Daoy (cell line): ENCODE measurements around the gene SZT2. TPM values are rescaled to one million over a fixed set of nuclear protein-coding genes. Genes with fewer than 3 reads are reported as not detected.

Experiments
- DNase-seq: peaks from one replicate; pipeline ENCODE4 v3.0.0-alpha.2; 2015; ENCODE audit warnings: low read depth
- total RNA-seq: library from RNA; depleted of rRNA; stranded (reverse); fragments of >200 nt; shearing (Covaris generic); gene quantifications from 2 replicates; pipeline ENCODE4 v1.2.3, GENCODE V29; 2014

The SZT2 gene
- total RNA-seq, 1 experiment from 2014 or later = 10.6 TPM

DNA sequence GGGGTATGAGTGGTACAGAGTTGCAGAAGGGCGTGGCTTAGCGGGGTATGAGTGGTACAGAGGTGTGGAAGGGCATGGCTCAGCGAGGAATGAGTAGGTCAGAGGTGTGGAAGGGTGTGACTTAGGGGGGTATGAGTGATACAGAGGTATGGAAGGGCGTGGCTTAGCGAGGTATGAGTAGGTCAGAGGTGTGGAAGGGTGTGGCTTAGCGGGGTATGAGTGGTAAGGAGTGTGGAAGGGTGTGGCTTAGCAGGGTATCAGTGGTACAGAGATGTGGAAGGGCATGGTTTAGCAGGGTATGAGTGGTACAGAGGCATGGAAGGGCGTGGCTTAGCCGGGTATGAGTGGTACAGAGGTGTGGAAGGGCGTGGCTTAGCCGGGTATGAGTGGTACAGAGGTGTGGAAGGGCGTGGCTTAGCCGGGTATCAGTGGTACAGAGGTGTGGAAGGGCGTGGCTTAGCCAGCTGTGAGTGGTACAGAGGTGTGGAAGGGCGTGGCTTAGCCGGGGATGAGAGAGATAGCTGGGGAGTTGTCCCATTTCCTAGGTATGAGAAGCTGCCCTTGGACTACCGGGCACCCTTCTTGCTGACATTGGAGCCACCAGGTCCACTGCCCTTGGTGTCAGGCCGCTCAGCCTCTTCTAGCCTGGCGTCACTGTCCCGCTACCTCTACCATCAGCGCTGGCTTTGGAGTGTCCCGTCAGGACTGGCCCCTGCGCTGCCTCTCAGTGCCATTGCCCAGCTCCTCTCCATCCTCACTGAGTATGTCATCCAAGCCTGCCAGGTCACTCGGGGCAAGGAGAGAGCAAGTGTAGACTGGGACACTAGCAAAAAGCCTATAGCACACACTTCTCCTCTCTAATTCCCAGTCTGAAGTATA, 34.2 kb downstream of the SZT2 start:
- no peak for DNase-seq

DNA sequence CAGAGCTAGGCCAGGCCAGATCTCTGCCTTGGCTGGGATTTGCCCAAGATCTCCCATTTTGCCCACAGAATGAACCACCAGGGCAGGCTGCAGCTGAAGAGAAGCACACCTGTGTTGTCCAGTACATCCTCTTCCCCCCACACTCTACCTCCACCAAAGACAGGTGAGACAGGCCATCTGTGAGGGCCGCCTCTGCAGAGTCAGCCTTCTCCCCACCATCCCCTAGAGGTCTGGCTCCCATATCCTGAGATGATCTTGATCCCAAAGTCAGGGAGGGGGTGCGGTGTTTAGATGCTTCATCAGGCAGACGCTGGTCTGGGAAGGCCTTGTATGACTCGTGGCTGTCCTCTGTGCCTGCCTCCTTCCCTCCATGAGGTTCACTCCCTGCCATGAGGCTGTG, 35.3 kb downstream of the SZT2 start:
- no peak for DNase-seq

DNA sequence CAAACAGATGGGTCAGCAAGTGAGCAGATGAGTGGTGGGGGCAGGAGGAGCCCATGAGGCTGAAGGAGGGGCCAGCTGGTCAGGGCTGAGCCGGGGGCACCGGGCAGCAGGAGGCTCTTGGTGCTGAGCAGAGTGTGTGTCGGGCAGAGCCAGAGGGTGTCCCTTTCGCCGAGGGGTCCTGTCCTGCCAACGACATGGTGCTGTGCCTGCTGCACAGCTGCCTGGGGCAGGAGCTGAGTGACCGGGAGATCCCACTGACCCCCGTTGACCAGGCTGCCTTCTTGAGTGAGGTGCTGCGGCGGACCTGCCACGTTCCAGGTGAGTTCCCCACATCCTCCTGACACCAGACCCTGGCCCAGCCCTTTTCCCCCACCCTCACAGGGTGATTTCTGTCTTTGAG, 36.5 kb downstream of the SZT2 start:
- no peak for DNase-seq

DNA sequence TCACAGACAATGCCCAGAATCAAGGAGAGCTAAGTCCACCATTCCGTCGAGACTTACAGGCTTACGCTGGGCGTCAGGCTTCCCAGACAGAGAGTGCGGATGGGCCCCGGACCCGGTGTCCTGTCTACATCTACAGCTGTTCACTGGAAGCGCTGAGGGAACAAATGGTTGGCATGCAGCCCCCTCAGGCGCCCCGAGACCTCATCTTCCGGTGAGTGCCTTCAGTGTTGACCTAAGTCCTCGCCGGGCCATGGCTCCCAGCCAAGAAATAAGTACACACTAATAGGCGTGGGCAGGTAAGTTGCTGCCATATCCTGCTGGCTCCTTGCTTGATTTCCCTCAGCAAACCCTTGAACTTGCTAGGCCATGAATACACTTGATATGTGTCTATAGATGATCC, 37.8 kb downstream of the SZT2 start:
- DNase-seq = no peak

DNA sequence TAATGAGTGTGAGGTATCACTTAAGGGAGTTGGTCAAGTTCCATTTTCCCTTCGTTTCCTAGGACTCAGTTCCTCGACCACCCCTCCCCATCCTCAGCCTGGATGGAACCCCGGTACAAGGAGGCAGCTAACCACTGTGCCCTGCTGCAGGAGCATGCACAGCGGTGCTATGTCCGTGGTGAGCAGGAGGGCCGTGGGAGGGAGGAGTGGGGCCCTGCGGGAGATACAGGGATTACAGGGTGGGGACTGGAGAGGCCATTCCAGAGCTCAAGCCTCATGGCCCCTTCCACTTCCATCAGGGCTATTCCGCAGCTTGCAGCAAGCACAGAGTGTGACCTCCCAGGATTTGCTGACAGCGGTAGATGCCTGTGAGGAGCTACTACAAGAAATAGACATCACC, 38.2 kb downstream of the SZT2 start:
- no peak for DNase-seq

DNA sequence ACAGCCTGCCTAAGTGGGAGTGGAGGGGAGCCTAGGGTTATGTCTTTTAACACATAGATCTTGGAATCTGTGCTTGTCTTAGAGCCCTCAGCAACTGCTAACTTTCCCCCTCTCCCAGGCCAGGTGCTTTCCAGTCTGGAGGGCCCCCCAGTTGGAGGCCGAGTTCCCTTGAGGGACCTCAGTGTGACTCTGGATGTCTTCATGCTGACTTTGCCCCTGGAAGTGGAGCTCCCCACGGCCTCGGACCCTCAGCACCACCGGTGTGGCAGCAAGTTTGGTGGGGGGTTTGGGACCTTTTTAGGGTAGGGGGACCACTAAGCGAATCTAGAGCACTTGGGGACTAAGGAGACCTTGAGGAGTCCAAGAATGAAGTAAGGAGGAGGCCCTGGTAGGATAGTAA, 41.1 kb downstream of the SZT2 start:
- DNase-seq = no peak

DNA sequence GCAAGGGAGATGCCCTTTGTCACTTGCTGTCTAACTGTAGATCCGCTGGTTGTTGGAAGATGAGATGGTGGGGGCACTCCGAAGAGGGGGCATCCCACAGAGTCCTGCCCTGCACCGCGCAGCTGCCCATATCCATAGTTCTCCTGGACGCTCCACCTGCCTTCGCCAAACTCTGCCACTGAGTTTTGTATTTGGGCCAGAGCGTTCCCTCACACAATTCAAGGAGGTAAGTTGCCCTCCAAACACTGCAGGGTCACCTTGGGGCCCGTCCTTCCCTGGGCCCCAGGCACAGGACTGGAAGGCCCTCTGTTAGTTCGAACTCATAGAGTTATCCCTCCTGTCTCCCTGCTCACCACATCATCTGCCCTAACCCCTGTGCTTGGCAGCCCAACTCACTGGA, 42.0 kb downstream of the SZT2 start:
- DNase-seq = no peak

DNA sequence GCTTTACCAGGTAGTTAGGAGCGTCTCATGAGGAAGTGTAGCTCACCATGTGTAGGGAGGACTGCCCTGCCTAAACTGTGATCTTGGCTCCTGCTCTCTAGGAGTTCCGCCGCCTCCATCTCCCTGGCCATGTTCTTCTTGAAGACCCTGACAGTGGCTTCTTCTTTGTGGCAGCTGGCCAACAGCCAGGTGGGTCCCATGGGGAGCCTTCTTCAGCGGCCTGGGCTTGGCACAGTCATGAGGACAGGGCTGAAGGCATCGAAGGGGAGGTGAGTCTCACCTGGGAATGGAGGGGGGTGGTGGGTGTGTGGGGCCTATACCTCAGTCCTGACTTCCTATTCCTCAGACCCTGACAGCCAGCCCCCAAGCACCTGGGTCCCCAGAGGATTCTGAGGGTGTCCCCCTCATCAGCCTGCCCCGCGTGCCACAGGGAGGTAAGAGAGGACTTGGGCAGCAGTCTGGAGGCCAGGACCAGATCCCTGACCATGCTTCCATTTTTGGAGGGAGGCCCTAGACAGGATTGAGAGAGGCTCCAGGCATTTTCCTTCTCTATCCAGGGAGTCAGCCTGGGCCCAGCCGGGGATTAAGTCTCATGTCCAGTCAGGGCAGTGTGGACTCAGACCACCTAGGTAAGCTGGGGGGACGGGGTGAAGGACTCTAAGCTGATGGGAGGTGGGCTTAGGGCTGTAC, 42.6 kb downstream of the SZT2 start:
- DNase-seq = no peak

DNA sequence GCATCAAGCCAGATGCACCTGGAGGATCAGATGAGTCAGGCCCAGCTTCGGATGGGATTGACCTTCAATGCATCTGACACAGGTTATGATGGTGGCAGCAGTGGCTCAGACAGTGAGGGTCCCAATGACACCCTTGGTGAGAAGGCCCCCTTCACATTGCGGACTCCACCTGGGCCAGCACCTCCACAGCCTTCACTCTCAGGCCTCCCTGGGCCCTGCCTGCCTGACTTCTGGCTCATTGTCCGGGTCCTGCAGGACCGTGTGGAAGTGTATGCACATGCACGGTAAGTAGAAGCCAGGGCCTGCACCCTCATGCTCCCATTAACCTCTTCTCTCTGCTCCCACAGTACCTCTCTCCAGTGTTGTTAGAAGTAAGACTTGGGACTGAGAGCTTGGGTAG, 43.2 kb downstream of the SZT2 start:
- no peak for DNase-seq

DNA sequence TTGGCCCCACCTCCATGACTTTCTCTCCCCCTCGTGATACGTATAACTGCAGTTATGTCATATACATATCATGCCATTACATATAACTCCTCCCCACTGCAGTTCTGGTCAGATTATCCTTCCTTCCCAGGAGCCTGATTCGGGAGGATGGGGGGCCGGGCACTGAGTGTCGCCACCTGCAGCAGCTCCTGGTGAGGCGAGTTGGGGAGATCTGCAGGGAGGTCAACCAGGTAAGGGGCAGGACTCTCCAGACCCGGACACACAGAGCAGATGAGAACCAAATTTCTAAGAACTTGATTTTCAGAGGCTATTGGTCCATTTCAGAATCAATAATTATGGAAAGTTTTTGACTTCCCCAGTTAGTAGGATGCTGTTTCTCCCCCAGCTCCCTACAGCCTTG, 44.6 kb downstream of the SZT2 start:
- no peak for DNase-seq

DNA sequence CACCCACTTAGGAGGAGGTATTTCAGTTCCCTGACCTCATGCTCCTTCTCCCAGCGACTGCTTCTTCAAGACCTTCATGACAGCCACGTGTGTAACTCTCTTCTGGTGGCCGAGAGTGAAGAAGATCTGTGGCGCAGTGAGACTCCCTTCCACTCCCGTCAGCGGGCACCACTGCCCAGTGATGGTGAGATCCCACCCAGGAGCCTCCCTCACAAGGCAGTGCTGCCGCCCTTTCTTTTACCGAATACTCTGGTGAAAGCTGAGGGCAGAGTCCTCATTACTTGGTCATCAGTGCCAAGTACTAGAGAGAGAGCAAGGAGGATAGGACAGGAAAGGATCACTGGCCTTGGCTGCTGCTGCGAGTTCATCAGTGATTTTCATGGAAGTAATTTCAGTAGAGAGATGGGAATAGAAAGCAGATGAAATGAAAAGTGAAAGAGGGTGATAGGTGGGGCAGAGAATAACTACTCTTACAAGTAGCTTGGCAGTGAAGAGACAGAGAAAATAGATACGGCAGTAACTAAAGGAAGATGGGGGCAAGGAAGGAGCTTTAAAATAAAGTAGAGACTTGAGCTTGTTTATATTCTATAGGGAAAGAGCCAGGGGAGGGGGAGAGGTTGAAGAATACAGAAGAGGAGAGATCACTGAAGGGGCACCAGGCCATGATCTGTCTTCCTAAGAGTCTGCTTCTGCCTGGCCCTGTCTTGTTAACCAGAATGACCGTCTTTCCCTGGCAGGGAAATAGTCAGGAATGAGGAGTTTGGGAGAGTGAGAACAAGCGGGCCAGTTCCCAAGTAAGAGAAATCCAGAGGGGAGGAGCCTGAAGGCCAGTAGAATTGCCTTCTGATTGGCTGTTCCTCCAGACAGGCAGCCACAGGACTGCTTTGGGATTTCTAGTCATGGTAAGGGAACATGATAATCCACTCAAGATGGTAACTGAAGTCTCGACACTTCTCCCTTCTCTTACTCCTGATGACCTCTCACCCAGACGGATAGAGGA, 45.7 kb downstream of the SZT2 start:
- DNase-seq = no peak

DNA sequence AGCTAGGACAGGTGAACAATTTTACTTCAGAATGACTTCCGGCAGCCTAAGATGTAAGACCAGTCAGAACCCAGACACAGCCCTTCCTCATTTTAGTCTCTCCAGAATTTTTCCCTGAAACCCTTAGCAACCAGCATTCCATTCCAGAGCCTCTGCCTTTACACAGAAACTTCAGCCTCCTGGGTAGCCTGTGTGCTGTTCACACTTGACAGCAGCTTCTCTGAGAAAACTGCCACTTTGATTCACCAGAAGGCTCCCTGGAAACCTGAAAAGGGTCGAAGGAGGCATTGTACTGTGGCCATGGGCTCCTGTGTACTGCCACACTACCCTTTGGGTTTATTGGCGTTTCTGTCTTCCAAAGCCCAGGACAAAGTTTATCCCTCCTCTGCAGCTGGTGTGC, 46.7 kb downstream of the SZT2 start:
- DNase-seq = no peak

DNA sequence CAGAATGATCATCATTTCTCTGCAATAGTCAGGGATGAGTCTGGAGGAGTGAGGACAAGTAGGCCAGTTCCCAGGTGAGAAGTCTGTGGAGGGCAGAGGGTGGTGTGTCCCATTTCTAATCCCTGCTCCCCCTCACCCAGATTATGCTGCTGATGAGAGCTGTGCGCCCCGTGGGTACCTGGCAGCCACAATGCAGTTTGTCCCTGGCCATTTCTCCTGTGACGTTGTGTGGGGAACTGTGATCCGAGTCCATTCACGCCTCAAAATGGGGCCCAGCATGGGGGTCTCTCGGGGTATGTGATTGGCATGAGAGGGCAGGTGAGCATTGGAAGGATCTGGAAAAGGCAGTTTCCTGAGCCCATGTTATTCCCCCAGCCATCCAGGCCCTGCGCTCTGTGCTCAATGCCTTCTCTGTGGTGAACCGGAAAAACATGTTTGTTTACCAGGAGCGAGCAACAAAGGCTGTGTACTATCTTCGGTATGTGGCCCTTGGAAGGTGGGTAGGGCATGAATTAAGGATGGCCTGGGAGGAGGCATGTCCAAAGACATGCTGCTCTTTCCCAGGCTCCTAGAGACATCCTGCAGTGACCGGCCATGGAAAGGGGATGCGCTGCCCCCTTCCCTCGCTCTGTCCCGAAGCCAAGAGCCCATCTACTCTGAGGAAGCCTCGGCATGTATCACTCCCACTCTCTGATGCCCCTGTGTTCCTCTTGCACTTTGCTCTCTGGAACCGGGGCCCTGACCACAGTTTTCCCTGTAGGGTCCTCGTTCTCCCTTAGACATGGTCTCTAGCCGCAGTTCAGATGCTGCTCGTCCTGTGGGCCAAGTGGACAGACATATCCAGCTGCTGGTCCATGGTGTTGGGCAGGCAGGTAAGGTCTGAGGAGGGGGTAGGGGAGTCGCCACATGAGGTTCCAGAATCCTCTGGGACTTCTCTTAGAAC, 47.6 kb downstream of the SZT2 start:
- DNase-seq = no peak

DNA sequence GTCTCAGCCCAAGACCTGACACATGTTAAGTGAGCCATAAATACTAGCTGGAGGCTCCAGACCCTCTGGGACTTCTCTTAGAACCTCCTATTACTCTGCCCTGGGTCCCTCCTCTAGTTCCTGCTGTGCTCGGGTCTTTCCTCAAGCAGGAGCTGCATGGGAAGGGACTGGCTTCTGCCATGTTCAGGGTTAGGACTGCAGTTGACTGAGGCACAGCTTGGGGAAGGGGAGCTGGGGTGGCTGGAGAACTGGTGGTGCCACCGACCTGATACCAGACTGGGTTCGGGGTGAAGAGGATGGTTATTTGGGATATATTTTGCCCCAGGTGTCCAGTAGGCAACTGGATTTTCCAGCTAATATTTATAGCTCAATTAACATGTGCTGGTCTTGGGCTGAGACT, 48.3 kb downstream of the SZT2 start:
- DNase-seq = no peak

DNA sequence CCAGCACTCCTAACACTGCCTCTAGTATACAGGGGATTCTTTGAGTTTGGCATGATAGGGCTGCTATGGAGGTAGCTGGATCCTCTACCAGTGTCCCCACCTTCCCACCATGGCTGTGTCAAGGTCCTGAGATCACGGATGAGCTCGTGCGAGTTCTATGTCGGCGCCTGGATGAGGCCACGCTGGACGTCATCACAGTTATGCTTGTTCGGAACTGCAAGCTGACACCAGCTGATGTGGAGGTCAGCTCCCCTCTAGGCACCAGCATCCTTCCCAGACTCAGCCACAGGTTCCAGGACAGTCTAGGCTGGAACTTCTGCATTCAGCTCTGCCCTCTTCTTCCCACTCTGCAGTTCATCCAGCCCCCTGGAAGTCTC, 48.9 kb downstream of the SZT2 start:
- DNase-seq = no peak

DNA sequence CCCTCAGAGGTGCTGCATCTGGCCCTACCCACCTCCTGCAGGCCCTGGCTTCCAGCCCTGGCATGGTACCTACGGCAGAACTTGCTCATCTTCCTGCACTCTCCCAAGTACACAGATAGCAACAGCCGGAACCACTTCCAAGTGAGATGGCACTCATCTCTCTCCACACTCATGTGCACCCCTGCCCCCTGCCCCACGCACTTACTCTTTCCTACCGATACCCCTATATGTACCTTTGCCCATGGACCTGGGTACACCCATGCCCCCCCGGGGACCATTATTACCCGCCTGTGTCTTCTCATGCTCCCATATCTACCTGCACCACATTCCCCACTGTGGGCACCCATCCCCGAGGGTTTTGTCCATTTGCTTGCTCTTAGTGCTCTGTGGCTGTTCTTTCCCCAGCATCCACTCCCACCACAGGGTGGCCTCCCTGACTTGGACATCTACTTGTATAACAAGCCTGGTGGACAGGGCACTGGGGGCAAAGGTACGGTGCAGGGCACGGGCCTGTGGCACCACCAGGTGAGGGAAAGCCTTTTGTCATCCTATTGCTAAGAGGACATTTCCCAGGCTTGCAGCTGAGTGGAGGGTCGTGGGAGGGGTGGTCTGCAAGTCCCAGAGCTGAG, 49.4 kb downstream of the SZT2 start:
- no peak for DNase-seq

DNA sequence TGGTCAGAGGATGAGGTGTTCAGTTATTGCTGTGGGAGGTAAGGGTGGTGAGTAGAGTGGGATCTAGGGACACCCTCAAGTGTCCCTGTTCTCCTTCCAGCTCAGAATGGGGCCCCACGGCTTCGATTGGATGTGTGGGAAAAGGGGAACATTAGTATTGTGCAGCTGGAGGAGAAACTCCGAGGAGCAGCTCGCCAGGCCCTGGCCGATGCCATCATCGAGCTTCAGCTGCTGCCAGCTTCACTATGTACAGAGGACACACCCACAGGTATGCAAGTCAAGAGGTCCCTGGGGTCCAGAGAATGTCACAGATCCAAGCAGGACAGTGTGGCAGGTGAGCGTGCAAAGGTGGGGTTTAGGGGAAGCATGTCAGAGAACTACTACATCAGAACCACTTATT, 50.1 kb downstream of the SZT2 start:
- no peak for DNase-seq

DNA sequence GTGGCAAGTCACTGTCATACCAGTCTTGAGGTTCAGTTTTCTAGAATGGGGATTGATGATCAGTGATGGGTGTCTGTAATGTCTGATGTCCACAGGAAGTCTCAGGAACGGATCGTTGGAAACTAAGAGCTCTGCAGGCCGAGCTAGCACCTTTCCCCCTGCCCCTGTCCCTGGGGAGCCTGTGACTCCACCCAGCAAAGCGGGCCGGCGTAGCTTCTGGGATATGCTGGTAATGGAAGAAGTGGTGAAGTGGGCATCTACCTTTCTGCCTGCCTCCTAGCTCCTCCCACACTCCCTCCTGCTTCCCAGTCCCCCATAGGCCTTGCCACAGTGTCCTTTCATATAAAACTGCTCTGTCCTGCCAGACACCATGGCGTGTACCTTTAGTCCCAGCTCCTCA, 50.7 kb downstream of the SZT2 start:
- no peak for DNase-seq

DNA sequence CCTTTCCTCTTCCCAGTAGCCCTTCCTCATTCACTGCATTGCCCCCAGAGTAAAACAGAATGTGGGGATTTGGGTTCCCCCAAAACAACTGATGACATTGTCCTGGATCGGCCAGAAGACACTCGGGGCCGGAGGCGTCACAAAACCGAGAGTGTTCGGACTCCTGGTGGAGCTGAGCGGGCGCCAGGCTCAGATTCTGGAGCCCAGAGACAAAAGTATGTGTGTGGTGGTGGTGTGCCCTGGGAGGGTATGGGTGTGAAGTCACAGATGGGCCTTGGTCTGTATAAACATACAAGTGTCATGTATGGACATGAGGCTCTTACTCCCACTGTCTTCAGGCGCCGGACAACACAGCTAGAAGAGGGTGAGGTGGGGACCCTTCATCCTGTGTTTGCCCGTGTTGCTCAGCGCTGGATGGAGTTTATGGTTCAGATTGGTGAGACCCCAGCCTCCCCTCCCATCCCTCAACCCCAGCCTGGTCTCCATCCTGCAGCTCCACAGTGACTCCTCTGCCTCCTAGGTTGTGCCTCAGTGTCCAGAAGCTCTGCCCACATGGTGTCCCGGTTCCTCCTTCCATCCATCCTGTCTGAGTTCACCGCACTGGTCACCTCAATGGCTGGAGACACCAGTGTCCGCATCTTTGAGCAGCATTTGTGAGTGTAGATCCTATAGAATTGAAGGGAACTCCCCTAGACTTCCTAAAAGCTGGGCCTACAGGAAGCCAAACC, 51.6 kb downstream of the SZT2 start:
- DNase-seq = no peak
